ENCODE data around the gene GNG2.
"Not testable (repeated sequence)": the region's sequence is repeated elsewhere in the genome, so short reads cannot be mapped to it uniquely, and the experiment has no call there.

GNG2 gene

GRCh38 chr14:51894250-51894649 is 33.8 kb downstream of the GNG2 start:
- DNase-seq (ENCODE audit: low spot score): no peak

GRCh38 chr14:51895375-51895774 is 35.0 kb downstream of the GNG2 start:
- DNase-seq (ENCODE audit: low spot score): no peak

- no peak for DNase-seq (ENCODE audit: low spot score)
Measured at GRCh38 chr14:51897791-51898355, 37.5 kb downstream of the GNG2 start.

GRCh38 chr14:51901475-51902024 is 41.1 kb downstream of the GNG2 start:
- DNase-seq (ENCODE audit: low spot score): no peak

GRCh38 chr14:51905656-51906121 is 45.3 kb downstream of the GNG2 start:
- not testable (repeated sequence) for DNase-seq (ENCODE audit: low spot score)

- DNase-seq (ENCODE audit: low spot score): no peak
Measured at GRCh38 chr14:51908086-51908485, 47.7 kb downstream of the GNG2 start.

GRCh38 chr14:51912112-51912786 is 51.8 kb downstream of the GNG2 start:
- DNase-seq (ENCODE audit: low spot score): no peak

GRCh38 chr14:51914310-51914709 is 53.9 kb downstream of the GNG2 start:
- no peak for DNase-seq (ENCODE audit: low spot score)

- no peak for DNase-seq (ENCODE audit: low spot score)
Measured at GRCh38 chr14:51917193-51917592, 56.8 kb downstream of the GNG2 start.

- DNase-seq (ENCODE audit: low spot score): no peak
Measured at GRCh38 chr14:51921026-51921425, 60.6 kb downstream of the GNG2 start.

GRCh38 chr14:51922624-51923023 is 62.2 kb downstream of the GNG2 start:
- DNase-seq (ENCODE audit: low spot score): no peak

GRCh38 chr14:51924600-51924999 is 64.2 kb downstream of the GNG2 start:
- no peak for DNase-seq (ENCODE audit: low spot score)

GRCh38 chr14:51925980-51926379 is 65.6 kb downstream of the GNG2 start:
- DNase-seq (ENCODE audit: low spot score): no peak

GRCh38 chr14:51926449-51926848 is 66.0 kb downstream of the GNG2 start:
- DNase-seq (ENCODE audit: low spot score): no peak

GRCh38 chr14:51928568-51928967 is 68.2 kb downstream of the GNG2 start:
- no peak for DNase-seq (ENCODE audit: low spot score)

- DNase-seq (ENCODE audit: low spot score): peak; percentile 21
Measured at GRCh38 chr14:51929166-51929565, 68.8 kb downstream of the GNG2 start.

- no peak for DNase-seq (ENCODE audit: low spot score)
Measured at GRCh38 chr14:51929910-51930682, 69.7 kb downstream of the GNG2 start.

- no peak for DNase-seq (ENCODE audit: low spot score)
Measured at GRCh38 chr14:51931308-51931707, 70.9 kb downstream of the GNG2 start.

- DNase-seq (ENCODE audit: low spot score): no peak
Measured at GRCh38 chr14:51933191-51933590, 72.8 kb downstream of the GNG2 start.

- DNase-seq (ENCODE audit: low spot score): peak; percentile 14
Measured at GRCh38 chr14:51938137-51938536, 77.7 kb downstream of the GNG2 start.

GRCh38 chr14:51938821-51939220 is 78.4 kb downstream of the GNG2 start:
- DNase-seq (ENCODE audit: low spot score): no peak

GRCh38 chr14:51939226-51939625 is 78.8 kb downstream of the GNG2 start:
- DNase-seq (ENCODE audit: low spot score): no peak

GRCh38 chr14:51939755-51940301 is 79.4 kb downstream of the GNG2 start:
- no peak for DNase-seq (ENCODE audit: low spot score)

All from AG20443 (cell line).